ENCODE data around the gene PLCH1.

Gene PLCH1

DNA sequence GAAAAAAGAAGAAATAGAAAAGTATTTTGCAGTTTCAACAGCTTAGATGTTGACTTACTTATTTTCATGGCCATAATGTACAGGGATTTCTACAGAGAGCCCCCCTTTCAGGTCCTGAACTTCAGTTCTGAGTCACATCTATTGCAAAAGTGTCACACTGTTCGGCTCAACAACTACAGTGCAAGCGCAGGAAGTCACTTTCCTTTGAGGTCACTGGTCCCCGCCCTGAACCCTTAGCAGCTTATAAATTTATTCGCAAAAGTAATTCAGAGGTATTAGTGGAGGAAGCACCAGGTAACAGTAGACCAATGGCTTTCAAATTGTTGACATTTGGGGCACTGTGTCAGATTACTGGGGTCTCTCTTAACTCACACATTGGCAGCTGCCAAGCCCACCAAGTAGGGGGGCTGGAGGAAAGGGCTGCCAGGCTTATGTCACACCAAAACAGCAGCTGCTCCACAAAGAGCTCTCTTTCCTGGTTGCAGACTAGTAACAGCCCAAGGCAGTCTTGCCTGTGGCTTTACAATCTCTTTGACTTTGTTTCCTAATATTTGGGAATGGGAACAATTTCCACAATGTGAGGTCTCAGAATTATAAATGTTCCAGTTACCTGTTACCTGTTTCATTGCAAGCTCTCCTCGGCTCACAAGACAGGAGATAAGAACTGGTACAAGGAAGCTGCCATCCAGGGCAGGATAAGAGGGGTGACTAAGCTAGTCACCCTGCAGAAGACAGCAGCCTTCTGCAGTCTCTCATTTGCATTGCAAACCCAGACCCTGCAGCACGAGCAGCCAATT lies 321.1 kb downstream of the PLCH1 start:
- H3K4me3 ChIP-seq (replicated peaks; ENCODE audit: low read depth, low read length) = no peak overlapping the region
- no peak for TF ChIP-seq CTCF (IDR thresholded peaks at IDR 0.05; ENCODE audit: insufficient read depth, low read length, poor library complexity, severe bottlenecking)
- no peaks in the 10 kb centered on the region for H3K27me3 ChIP-seq (replicated peaks; ENCODE audit: control insufficient read depth, insufficient read depth, low read length)
- no peaks in the 10 kb centered on the region for H3K36me3 ChIP-seq (ENCODE audit: control insufficient read depth, insufficient read depth, low read length)
- DNase-seq (ENCODE audit: extremely low read depth, insufficient read length) = no peak

- no peak for DNase-seq (ENCODE audit: extremely low read depth, insufficient read length)
- Histone ChIP-seq H3K36me3 (ENCODE audit: control insufficient read depth, insufficient read depth, low read length) (no peaks in the 10 kb centered on the region), H3K4me3 (replicated peaks; ENCODE audit: low read depth, low read length) (no peak overlapping the region), H3K27me3 (replicated peaks; ENCODE audit: control insufficient read depth, insufficient read depth, low read length) (no peaks in the 10 kb centered on the region)
- TF ChIP-seq CTCF (IDR thresholded peaks at IDR 0.05; ENCODE audit: insufficient read depth, low read length, poor library complexity, severe bottlenecking) = no peak
These were observed 323.9 kb downstream of the PLCH1 start for GRCh38 chr3:155420881-155421486.

- no peaks in the 10 kb centered on the region for H3K36me3 ChIP-seq (ENCODE audit: control insufficient read depth, insufficient read depth, low read length)
- H3K27me3 ChIP-seq (replicated peaks; ENCODE audit: control insufficient read depth, insufficient read depth, low read length) = no peaks in the 10 kb centered on the region
- no peak for DNase-seq (ENCODE audit: extremely low read depth, insufficient read length)
- H3K4me3 ChIP-seq (replicated peaks; ENCODE audit: low read depth, low read length) = no peak overlapping the region
- TF ChIP-seq CTCF (IDR thresholded peaks at IDR 0.05; ENCODE audit: insufficient read depth, low read length, poor library complexity, severe bottlenecking) = no peak
These were observed 324.5 kb downstream of the PLCH1 start for GRCh38 chr3:155420406-155420805.

DNA sequence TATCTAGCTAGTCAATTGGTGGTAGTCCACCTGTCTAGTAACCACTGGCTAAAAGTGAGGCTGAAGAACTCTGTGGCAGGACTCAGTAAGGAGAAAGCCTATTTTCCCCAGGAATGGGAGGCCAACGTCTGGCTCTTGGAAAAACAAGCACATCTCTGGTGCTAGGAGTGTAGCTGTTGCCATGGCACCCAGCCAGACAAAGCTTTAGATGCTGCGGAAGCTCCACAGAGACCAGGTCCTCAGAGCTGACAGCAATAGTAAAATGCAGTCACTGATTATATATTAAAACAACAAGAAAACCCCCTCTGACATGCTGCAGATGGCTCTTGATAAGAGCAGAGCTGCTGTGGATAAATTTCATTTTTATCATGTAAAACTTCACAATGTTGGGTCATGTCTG lies 326.5 kb downstream of the PLCH1 start:
- Histone ChIP-seq H3K27me3 (replicated peaks; ENCODE audit: control insufficient read depth, insufficient read depth, low read length) (no peaks in the 10 kb centered on the region), H3K4me3 (replicated peaks; ENCODE audit: low read depth, low read length) (no peak overlapping the region), H3K36me3 (ENCODE audit: control insufficient read depth, insufficient read depth, low read length) (no peaks in the 10 kb centered on the region)
- no peak for TF ChIP-seq CTCF (IDR thresholded peaks at IDR 0.05; ENCODE audit: insufficient read depth, low read length, poor library complexity, severe bottlenecking)
- DNase-seq (ENCODE audit: extremely low read depth, insufficient read length) = no peak

DNA sequence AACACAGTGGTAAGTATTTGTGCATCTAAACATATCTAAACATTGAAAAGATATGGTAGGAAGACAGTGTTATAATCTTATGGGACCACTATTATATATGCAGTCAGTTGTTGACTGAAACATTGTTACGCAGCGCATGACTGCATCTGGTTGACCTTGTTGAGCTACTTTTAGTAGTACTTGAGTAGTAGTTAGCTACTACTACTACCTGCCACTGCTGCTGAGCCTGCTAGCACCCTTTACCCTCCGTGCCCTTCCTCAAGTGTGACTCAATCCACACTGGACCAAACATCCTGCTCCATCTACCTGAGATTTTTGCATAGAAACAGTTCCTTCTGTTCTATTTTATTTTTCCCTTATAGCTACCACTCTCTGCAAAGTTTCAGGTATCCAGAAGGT lies 327.8 kb downstream of the PLCH1 start:
- no peak for TF ChIP-seq CTCF (IDR thresholded peaks at IDR 0.05; ENCODE audit: insufficient read depth, low read length, poor library complexity, severe bottlenecking)
- H3K4me3 ChIP-seq (replicated peaks; ENCODE audit: low read depth, low read length) = no peak overlapping the region
- H3K36me3 ChIP-seq (ENCODE audit: control insufficient read depth, insufficient read depth, low read length) = no peaks in the 10 kb centered on the region
- no peak for DNase-seq (ENCODE audit: extremely low read depth, insufficient read length)
- H3K27me3 ChIP-seq (replicated peaks; ENCODE audit: control insufficient read depth, insufficient read depth, low read length) = no peaks in the 10 kb centered on the region
